SK-N-MC (cell line): Measurements from ENCODE around the gene PI4KA.

Experiments
- DNase-seq: peaks from one replicate; pipeline ENCODE4 v3.0.0-alpha.2; 2011; ENCODE audit warnings: low read depth, low spot score
- H3K27ac ChIP-seq: fragments of 200-600 bp; sonication (generic); 2 replicates; pipeline ENCODE4 v1.5.1; 2016; ENCODE audit warnings: mixed run types
- H3K36me3 ChIP-seq: fragments of 200-600 bp; sonication (generic); 2 replicates; pipeline ENCODE4 v1.6.1; 2017; ENCODE audit warnings: antibody characterized with exemption, low read length, mixed read lengths; ENCODE audit not compliant: insufficient read depth
- H3K4me3 ChIP-seq: fragments of 200-600 bp; sonication (generic); 2 replicates; pipeline ENCODE4 v1.5.1; 2016
- H3K9ac ChIP-seq: fragments of 200-600 bp; sonication (generic); 2 replicates; pipeline ENCODE4 v1.8.0; 2017; ENCODE audit warnings: mixed run types, mixed read lengths; ENCODE audit not compliant: insufficient read length
- H3K9me3 ChIP-seq: fragments of 200-600 bp; sonication (generic); 2 replicates; pipeline ENCODE4 v1.6.1; 2017; ENCODE audit warnings: low read depth, mild to moderate bottlenecking, antibody characterized with exemption, low read length, moderate library complexity, mixed read lengths
- EZH2 ChIP-seq: fragments of 200-600 bp; sonication (generic); IDR thresholded peaks from one replicate; pipeline ENCODE4 v1.6.1; 2017; ENCODE audit warnings: antibody characterized with exemption
- FOXP2 ChIP-seq: optimal IDR thresholded peaks from 2 replicates; pipeline ENCODE3; 2011; ENCODE audit warnings: mild to moderate bottlenecking, moderate library complexity; ENCODE audit not compliant: insufficient read depth; ENCODE audit errors: extremely low read length, control extremely low read depth
- POLR2AphosphoS5 ChIP-seq: IDR thresholded peaks from 2 replicates; pipeline ENCODE4 v1.6.1; 2012; ENCODE audit warnings: mild to moderate bottlenecking, low read depth, low read length, borderline replicate concordance

Gene PI4KA

DNA sequence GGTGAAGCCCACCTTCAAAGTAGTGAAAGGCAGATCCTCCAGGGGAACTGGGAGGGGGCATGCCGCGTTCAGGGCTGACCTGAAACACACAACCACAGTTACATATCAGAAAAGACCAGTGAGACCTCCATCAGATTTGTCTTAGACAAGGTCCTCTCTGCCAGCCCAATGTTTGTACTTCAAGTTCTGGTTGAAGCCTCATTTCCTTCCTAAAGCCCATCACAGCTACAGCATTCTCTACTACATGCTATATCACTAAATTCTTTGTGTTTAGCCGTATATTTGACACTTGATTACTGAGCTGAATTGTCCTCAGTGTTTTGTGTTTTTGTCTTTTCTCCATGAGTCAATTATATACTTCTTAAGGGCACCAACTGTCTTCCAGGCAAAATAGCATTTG is 40.1 kb downstream of the PI4KA start:
- no peak for DNase-seq
- no peak overlapping the region for H3K9ac ChIP-seq
- H3K4me3 ChIP-seq: no peak overlapping the region
- H3K9me3 ChIP-seq: no peaks in the 10 kb centered on the region
- H3K36me3 ChIP-seq: peaks cover 9% of the 10 kb centered on the region; the same call in 1 of the 2 replicates
- no peak overlapping the region for H3K27ac ChIP-seq
- TF ChIP-seq POLR2AphosphoS5 (no peak), EZH2 (no peak), FOXP2 (no peak)

DNA sequence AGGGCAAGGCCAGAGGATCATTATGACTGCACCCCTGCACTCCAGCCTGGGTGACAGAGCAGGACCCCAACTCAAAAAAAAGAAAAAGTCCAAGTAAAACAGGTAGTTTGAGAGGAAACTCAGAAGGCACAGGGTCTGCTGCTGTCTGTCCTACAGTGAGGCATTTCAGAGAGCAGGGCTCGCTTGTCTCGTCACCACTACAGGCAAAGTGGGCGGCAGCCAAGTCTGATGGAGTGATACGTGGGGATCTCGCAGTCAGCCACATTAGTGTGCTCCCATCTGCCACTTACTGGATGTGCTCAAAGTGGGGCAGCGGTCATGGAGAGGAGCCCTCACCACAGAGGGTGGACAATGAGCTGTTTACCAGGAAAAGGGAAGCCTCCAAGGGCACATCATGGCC is 42.1 kb downstream of the PI4KA start:
- TF ChIP-seq FOXP2 (no peak), POLR2AphosphoS5 (no peak), EZH2 (no peak)
- Histone ChIP-seq H3K4me3 (no peak overlapping the region), H3K9me3 (no peaks in the 10 kb centered on the region), H3K36me3 (peaks cover 14% of the 10 kb centered on the region; the same call in 1 of the 2 replicates), H3K27ac (no peak overlapping the region), H3K9ac (no peak overlapping the region)
- DNase-seq: no peak

DNA sequence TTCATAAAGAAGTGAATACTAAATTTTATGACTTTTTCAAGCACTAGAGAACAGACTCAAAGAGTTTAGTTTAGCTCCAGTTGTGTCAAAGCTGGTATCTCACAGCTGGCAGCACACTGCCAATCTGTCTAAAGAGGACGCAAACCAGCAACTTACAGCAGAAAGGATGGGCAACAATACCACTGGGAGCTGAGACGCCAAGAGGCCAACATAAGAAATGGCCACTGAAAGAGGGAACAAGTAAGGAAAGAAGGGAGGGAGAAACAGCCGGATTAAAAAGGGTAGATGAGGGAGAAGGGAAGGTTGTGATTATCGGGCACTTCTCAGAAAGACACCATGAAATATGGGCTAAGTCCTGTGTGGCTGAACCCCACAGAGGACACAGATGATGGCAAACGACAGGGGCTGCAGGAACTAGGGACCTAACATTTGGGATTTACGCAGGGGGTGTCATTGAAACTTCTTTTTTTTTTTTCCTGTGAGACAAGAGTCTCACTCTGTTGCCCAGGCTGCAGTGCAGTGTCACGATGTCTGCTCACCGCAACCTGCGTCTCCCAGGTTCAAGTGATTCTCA is 43.0 kb downstream of the PI4KA start:
- no peak for TF ChIP-seq EZH2
- TF ChIP-seq POLR2AphosphoS5: no peak
- TF ChIP-seq FOXP2: no peak
- Histone ChIP-seq H3K9me3 (no peaks in the 10 kb centered on the region), H3K9ac (no peak overlapping the region), H3K36me3 (peaks cover 14% of the 10 kb centered on the region; the same call in 1 of the 2 replicates), H3K4me3 (no peak overlapping the region), H3K27ac (no peak overlapping the region)
- no peak for DNase-seq

DNA sequence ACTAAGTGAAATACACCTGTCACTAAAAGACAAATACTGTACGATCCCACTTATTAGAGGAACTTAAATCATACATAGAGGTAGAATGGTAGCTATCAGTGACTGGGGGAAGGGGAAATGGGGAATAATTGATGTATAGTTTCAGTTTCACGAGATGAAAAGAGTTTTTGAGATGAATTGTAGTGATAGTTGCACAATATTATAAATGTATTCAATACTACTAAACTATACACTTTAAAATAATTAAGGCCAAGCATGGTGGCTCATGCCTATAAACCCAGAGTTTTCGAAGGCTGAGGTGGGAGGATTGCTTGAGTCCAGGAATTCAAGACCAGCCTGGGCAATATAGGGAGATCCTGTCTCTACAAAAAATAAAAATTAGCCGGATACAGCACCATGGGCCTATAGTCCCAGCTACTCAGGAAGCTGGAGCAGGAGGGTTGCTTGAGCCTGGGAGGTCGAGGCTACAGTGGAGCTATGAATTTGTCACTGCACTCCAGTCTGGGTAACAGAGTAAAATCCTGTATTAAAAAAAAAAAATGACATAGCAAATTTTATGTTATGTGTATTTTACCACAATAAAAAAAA is 44.3 kb downstream of the PI4KA start:
- no peak for TF ChIP-seq FOXP2
- no peak for TF ChIP-seq EZH2
- TF ChIP-seq POLR2AphosphoS5: no peak
- Histone ChIP-seq H3K9ac (no peak overlapping the region), H3K27ac (no peak overlapping the region), H3K9me3 (no peaks in the 10 kb centered on the region), H3K36me3 (peaks cover 11% of the 10 kb centered on the region; the same call in 1 of the 2 replicates), H3K4me3 (no peak overlapping the region)
- DNase-seq: no peak

DNA sequence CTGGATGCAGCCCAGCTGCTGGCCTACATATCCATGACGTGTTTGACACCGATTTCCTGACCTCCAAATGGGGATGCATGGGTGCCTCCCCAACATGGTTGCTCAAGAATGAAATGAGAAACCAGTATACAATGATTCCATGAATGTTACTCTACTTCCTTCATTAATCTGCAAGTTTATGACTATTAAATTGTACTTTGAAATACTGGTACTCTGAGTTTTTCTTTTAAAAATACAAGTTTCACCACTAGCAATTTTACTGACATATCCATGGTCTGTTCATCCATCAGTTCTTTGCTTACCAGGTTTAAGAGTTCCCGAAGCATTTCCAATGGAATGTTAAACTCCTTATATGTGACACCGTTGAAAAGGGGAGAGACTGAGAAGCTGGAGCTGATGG is 45.6 kb downstream of the PI4KA start:
- H3K36me3 ChIP-seq: peaks cover 11% of the 10 kb centered on the region; the same call in 1 of the 2 replicates

DNA sequence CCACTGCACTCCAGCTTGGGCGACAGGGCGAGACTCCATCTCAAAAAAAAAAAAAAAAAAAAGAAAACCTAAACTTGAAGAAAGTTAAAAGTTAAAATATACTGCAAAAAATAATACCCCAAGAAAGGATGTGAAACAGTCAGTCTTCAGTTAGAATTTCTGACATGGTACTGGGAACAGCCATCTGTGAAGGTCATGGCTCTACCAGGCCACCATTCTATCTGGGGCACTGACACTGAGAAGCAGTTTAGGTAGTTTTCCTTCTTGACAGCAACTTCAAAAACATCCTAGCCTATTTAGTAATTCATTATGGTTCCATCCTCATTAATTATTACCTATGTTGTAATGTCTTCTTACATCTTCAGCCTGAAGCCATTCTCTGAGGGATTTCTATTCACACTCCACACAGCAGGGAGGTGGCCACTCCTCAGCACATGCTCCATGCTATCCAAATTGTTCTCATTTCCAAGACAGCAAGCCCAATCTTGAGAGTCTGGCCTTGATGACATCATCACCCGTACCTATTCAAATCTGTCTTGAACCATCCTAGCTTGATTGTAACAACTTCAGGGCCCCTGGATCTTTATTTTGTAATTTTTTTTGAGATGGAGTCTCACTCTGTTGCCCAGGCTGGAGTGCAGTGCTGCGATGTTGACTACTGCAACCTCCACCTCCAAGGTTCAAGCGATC is 46.5 kb downstream of the PI4KA start:
- Histone ChIP-seq H3K9ac (no peak overlapping the region), H3K27ac (no peak overlapping the region), H3K36me3 (peaks cover 16% of the 10 kb centered on the region; the same call in 1 of the 2 replicates), H3K9me3 (no peaks in the 10 kb centered on the region), H3K4me3 (no peak overlapping the region)
- TF ChIP-seq FOXP2: no peak
- TF ChIP-seq EZH2: no peak
- TF ChIP-seq POLR2AphosphoS5: no peak
- DNase-seq: no peak

More for the DNA sequence above, 45.6 kb downstream of the PI4KA start:
- Histone ChIP-seq H3K27ac (no peak overlapping the region), H3K9ac (no peak overlapping the region), H3K4me3 (no peak overlapping the region), H3K9me3 (no peaks in the 10 kb centered on the region)
- no peak for DNase-seq
- no peak for TF ChIP-seq EZH2
- no peak for TF ChIP-seq FOXP2
- TF ChIP-seq POLR2AphosphoS5: no peak

DNA sequence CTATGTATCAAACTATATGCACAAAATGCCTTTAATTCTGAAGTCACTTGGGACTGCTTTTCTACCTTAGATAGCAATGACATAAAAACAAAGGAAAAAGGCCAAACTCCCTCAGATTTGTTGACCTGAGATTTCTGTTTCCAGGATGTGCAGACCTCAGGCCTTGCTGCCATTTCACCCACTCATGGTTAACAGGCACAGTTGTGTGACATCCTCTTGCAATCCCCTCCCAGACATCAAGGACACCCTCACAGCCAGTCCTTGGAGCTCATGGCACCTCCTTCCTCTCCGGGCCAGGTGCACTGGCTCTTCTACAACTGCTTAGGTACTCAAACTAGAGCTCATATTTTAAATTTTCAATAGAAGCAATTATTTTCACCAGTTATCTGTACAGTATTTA is 47.4 kb downstream of the PI4KA start:
- no peaks in the 10 kb centered on the region for H3K9me3 ChIP-seq
- no peak for DNase-seq
- peaks cover 16% of the 10 kb centered on the region; the same call in 1 of the 2 replicates for H3K36me3 ChIP-seq
- H3K9ac ChIP-seq: no peak overlapping the region
- TF ChIP-seq FOXP2 (no peak), EZH2 (no peak), POLR2AphosphoS5 (no peak)
- H3K4me3 ChIP-seq: no peak overlapping the region
- H3K27ac ChIP-seq: no peak overlapping the region

DNA sequence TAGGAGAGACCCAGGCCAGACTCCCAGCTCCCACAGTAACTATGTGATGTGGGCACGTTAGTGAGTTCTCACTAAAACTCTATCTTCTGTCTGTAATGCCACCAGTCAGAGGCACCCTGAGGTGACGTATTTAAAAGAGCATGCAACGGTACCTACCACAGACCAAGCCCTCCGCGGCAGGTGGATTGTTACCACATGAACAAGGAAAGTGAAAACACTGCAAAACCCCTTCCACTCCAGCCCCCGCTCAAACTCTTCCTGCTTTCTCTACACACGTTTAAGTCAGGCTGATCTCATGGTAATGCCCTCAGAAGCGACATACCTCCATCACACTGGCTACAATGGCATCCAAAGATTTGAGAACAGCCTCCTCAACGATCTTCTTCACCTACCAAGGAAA is 48.0 kb downstream of the PI4KA start:
- Histone ChIP-seq H3K9me3 (no peaks in the 10 kb centered on the region), H3K36me3 (peaks cover 16% of the 10 kb centered on the region; the same call in 1 of the 2 replicates), H3K9ac (no peak overlapping the region), H3K4me3 (no peak overlapping the region), H3K27ac (no peak overlapping the region)
- no peak for DNase-seq
- TF ChIP-seq POLR2AphosphoS5 (no peak), EZH2 (no peak), FOXP2 (no peak)
